ENCODE measurements around the gene GAB2.
"Not testable (repeated sequence)": the region's sequence is repeated elsewhere in the genome, so short reads cannot be mapped to it uniquely, and the experiment has no call there.

Gene GAB2

DNA sequence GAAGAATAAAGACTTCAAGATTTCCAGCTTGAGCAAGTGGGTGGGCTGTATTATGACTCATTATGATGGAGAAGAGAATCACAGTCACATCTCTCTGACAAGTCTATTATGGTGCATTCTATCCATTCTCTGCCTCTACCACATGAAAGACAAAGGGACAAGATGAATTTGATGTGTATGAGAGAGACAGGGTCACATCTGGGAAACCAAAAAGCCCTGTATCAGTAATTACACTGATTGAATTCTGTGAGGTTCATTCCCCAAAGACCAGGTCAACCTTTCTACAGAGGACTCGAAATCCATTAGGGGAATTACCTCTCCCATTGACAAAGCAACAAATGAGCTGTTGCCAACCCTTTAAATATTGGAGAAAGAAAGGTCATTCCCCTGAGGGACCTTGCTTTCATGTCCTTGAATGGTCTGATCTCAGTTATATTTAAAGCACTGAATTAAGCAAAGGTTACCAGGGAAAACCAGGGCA is 119.3 kb downstream of the GAB2 start:
- no peak overlapping the region for H3K27ac ChIP-seq
- no peak for TF ChIP-seq CTCF (IDR thresholded peaks at IDR 0.05)
- DNase-seq (ENCODE audit: low spot score) = no peak
- no peak overlapping the region for H3K4me3 ChIP-seq

DNA sequence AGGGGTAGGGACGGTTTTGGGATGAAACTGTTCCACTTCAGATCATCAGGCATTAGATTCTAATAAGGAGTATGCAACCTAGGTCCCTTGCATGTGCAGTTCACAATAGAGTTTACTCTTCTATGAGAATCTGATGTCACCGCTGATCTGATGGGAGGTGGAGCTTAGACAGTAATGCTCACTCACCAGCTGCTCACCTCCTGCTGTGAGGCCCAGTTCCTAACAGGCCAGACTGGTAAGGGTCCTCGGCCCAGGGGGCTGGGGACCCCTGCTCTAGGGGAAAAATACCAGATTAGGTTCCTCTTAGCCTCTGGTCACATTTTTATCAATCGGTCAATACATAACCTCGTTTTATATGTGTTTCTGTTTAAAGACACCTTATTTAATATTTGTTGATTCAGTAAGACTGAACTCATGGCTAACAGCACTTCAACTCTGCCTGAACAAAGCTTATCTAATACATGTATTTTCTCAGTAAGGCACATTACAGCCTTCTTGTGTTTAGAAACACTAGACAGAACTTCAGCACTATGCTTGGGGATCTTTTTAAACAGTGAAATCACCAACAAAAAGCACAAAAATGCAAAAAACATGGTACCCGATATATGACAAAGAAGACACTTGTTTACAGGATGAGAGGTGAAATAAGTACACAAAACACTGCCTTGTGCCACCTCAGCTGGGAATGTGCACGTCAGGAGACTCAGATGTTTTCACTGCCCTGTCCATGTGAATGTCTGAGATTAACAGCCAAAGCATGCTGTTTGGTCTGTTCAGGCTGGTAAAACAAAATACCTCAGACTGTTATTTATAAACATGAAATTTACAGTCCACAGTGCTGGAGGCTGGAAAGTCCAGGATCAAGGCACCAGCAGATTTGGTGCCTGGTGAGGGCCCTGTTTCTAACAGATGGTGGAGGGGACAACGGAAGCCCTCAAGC is 121.4 kb downstream of the GAB2 start:
- Histone ChIP-seq H3K4me3 (no peak overlapping the region), H3K27ac (no peak overlapping the region)
- no peak for TF ChIP-seq CTCF (IDR thresholded peaks at IDR 0.05)
- DNase-seq (ENCODE audit: low spot score) = no peak

DNA sequence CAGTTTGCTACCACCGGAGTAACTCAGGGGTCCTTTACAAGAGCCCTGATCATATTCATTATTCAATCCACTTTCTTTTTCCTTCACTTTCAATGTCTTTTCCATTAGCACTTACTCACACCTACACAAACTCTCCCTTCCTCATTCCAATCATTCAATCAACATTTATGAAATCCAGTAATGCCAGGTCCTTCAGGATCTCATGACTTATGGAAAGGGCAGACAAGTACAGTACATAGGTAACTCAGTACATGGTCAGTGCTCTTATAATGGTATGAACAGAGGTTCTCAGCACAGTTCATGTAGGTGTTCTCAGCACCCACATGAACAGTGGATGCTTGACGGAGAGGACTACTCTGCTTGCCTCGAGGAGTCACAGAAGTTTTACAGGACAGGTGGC is 122.3 kb downstream of the GAB2 start:
- H3K4me3 ChIP-seq = no peak overlapping the region
- H3K27ac ChIP-seq = no peak overlapping the region
- no peak for DNase-seq (ENCODE audit: low spot score)
- no peak for TF ChIP-seq CTCF (IDR thresholded peaks at IDR 0.05)

GRCh38 chr11:78294100-78294499 is 123.5 kb downstream of the GAB2 start:
- not testable (repeated sequence) for H3K4me3 ChIP-seq; DNase-seq (ENCODE audit: low spot score); H3K27ac ChIP-seq

DNA sequence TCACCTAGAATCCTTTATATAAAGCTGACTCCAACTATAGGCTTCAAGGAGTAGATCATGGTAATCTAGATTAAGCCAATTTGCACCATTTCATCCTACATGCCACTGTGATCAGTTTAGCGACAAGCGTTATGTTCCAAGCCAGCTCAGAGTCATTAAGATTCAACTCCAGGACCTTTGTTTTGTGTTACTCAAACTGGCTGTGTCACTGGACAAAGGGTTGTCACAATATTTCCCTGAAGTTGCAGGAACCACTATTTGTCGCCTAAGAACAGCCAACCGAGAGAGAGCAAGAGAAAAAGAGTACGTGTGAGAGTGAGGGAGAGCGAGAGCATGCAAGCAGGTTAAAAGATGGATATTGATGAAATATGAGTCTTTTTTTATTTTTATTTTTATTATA is 124.1 kb downstream of the GAB2 start:
- H3K27ac ChIP-seq = no peak overlapping the region
- no peak for DNase-seq (ENCODE audit: low spot score)
- H3K4me3 ChIP-seq = no peak overlapping the region
- no peak for TF ChIP-seq CTCF (IDR thresholded peaks at IDR 0.05)

DNA sequence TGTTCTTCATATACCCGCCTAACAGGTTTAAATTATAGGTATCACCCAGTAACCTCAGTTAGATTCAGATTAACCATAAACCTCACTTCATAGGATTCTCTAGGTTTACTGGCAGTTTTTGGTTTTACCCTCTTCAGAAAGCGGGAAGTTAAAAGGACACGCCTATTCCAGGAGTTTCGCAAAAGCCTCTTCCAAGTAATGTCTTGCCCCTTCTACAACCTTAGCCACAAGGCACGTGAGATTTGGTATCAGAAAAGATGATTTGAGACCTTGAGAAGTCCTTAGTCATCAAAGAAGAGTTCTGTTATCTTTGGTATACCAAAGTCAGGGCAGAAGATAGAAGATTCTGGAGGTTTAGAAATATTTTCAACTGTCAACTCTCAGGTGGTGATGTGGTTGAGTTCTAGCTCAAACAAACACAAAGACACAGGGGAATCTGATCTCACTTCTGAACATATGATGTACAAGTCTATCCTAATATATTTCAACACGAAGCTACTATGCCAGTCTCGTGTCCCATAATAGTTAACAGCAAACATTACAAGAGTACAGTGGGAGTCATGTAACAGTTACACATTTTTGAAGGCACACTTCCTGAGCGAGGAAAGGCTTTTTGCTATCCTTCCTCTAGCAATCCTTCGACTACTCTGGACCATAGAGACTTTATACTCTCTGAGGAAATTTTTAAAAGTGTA is 125.4 kb downstream of the GAB2 start:
- Histone ChIP-seq H3K27ac (no peak overlapping the region), H3K4me3 (no peak overlapping the region)
- no peak for DNase-seq (ENCODE audit: low spot score)
- no peak for TF ChIP-seq CTCF (IDR thresholded peaks at IDR 0.05)

DNA sequence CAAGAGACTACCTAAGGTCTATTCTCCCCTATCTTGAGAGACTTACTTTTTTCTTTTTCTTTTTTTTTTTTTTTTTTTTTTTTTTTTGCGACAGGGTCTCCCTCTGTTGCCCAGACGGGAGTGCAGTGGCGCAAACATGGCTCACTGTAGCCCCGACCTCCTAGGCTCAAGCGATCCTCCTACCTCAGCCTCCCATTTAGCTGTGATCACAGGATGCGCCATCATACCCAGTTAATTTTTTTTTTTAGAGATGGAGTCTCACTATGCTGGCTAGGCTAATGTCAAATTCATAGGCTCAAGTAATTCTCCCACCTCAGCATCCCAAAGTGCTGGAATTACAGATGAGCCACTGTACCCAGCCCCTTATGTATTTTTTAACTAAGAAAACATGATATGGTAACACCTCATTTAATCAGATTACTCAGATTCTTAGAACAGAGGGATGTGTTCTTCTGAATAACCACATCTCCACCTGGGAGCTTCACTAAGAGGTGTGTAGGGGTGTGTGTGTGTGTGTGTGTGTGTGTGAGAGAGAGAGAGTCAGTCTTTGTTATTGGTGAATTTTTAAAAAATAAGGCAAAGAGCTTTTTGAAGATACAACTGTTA is 126.0 kb downstream of the GAB2 start:
- DNase-seq (ENCODE audit: low spot score) = no peak
- Histone ChIP-seq H3K27ac (no peak overlapping the region), H3K4me3 (no peak overlapping the region)
- no peak for TF ChIP-seq CTCF (IDR thresholded peaks at IDR 0.05)

Measured in coronary artery (tissue), 2 donors.